ENCODE data around the gene KNDC1. TPM values are rescaled to one million over a fixed set of nuclear protein-coding genes. Genes with fewer than 3 reads are reported as not detected.
"Not testable (repeated sequence)": the region's sequence is repeated elsewhere in the genome, so short reads cannot be mapped to it uniquely, and the experiment has no call there.

KNDC1 gene
- total and polyA plus RNA-seq, 2 experiments from 2014 or later = 1.8 to 16.0 TPM

- Histone ChIP-seq H3K27me3 (ENCODE audit: insufficient read depth) (peaks cover 56% of the 10 kb centered on the region), H3K79me2 (replicated peaks; ENCODE audit: insufficient read depth) (no peaks in the 10 kb centered on the region), H3K27ac (ENCODE audit: low read depth) (peak overlapping the region; percentile 84; the same call in 1 of the 2 replicates), H2AFZ (no peak overlapping the region), H3K36me3 (ENCODE audit: insufficient read depth) (no peaks in the 10 kb centered on the region), H3K4me1 (ENCODE audit: insufficient read depth) (peaks cover 16% of the 10 kb centered on the region; the same call in 1 of the 2 replicates), H4K20me1 (replicated peaks; ENCODE audit: insufficient read depth) (no peaks in the 10 kb centered on the region), H3K9me2 (ENCODE audit: insufficient read depth) (0 out of 2 replicates have a peak, but pooled peaks cover 3% of the 10 kb centered on the region), H3F3A (replicated peaks; ENCODE audit: low read depth) (peaks cover 16% of the 10 kb centered on the region; the same call in 1 of the 2 replicates), H3K4me2 (peak overlapping the region; percentile 75), H3K4me3 (peak overlapping the region; percentile 59)
- peak; percentile 3 for ATAC-seq
- Mint-ChIP-seq H3K4me3 (peak overlapping the region; percentile 67), H3K27me3 (ENCODE audit: insufficient read depth, low read depth, poor library complexity) (peaks cover 71% of the 10 kb centered on the region), H3K36me3 (ENCODE audit: low read depth) (peaks cover 8% of the 10 kb centered on the region), H3K27ac (no peak overlapping the region), H3K4me1 (peaks cover 20% of the 10 kb centered on the region), H3K9me3 (peaks cover 9% of the 10 kb centered on the region; the same call in 2 of the 3 replicates)
- TF ChIP-seq EZH2 (IDR thresholded peaks at IDR 0.05; ENCODE audit: low read depth, unreplicated experiment) (peak; percentile 41), NANOG (IDR thresholded peaks at IDR 0.05; ENCODE audit: borderline replicate concordance) (no peak), ETS1 (IDR thresholded peaks at IDR 0.05) (no peak)
- DNase-seq (ENCODE audit: low spot score) = no peak
These were observed 71.4 kb downstream of the KNDC1 start for GRCh38 chr10:133231244-133231945.

- H3K27me3 ChIP-seq (ENCODE audit: insufficient read depth) = peaks cover 63% of the 10 kb centered on the region
- H4K20me1 ChIP-seq (replicated peaks; ENCODE audit: insufficient read depth) = no peaks in the 10 kb centered on the region
- H3K36me3 ChIP-seq (ENCODE audit: insufficient read depth) = no peaks in the 10 kb centered on the region
- peaks cover 16% of the 10 kb centered on the region; the same call in 1 of the 2 replicates for H3K4me1 ChIP-seq (ENCODE audit: insufficient read depth)
- H3K27ac ChIP-seq (ENCODE audit: low read depth) = peak overlapping the region; percentile 84; the same call in 1 of the 2 replicates
- Mint-ChIP-seq H3K27me3 (ENCODE audit: insufficient read depth, low read depth, poor library complexity) (peaks cover 69% of the 10 kb centered on the region), H3K36me3 (ENCODE audit: low read depth) (peaks cover 8% of the 10 kb centered on the region), H3K4me3 (peak overlapping the region; percentile 61), H3K27ac (no peak overlapping the region), H3K9me3 (peaks cover 9% of the 10 kb centered on the region; the same call in 2 of the 3 replicates), H3K4me1 (peaks cover 19% of the 10 kb centered on the region)
- ATAC-seq (peak; percentile 15), DNase-seq (ENCODE audit: low spot score) (peak; percentile 71)
- peak overlapping the region; percentile 59 for H3K4me3 ChIP-seq
- 0 out of 2 replicates have a peak, but pooled peaks cover 3% of the 10 kb centered on the region for H3K9me2 ChIP-seq (ENCODE audit: insufficient read depth)
- H3K79me2 ChIP-seq (replicated peaks; ENCODE audit: insufficient read depth) = no peaks in the 10 kb centered on the region
- H3F3A ChIP-seq (replicated peaks; ENCODE audit: low read depth) = peaks cover 16% of the 10 kb centered on the region; the same call in 1 of the 2 replicates
- peak overlapping the region; percentile 75 for H3K4me2 ChIP-seq
- no peak overlapping the region for H2AFZ ChIP-seq
- TF ChIP-seq NANOG (IDR thresholded peaks at IDR 0.05; ENCODE audit: borderline replicate concordance) (peak; percentile 75; the same call in 1 of the 2 replicates), JUNB (IDR thresholded peaks at IDR 0.05; ENCODE audit: unreplicated experiment) (no peak)
These were observed 72.0 kb downstream of the KNDC1 start for GRCh38 chr10:133231946-133232574.

GRCh38 chr10:133234796-133235195 is 74.8 kb downstream of the KNDC1 start:
- not testable (repeated sequence) for DNase-seq (ENCODE audit: low spot score); H3K9me3 Mint-ChIP-seq; H3K36me3 Mint-ChIP-seq (ENCODE audit: low read depth); ATAC-seq; H2AFZ ChIP-seq; H3K36me3 ChIP-seq (ENCODE audit: insufficient read depth); H3K9me2 ChIP-seq (ENCODE audit: insufficient read depth); H3K79me2 ChIP-seq (replicated peaks; ENCODE audit: insufficient read depth); H3K27ac Mint-ChIP-seq; H3K27ac ChIP-seq (ENCODE audit: low read depth); H4K20me1 ChIP-seq (replicated peaks; ENCODE audit: insufficient read depth); H3F3A ChIP-seq (replicated peaks; ENCODE audit: low read depth)
- Mint-ChIP-seq H3K4me1 (peaks cover 20% of the 10 kb centered on the region), H3K4me3 (peak overlapping the region; percentile 50), H3K27me3 (ENCODE audit: insufficient read depth, low read depth, poor library complexity) (peaks cover 69% of the 10 kb centered on the region)
- Histone ChIP-seq H3K4me3 (peak overlapping the region; percentile 66; the same call in 1 of the 2 replicates), H3K4me1 (ENCODE audit: insufficient read depth) (peaks cover 17% of the 10 kb centered on the region), H3K4me2 (peak overlapping the region; percentile 85), H3K27me3 (ENCODE audit: insufficient read depth) (peaks cover 68% of the 10 kb centered on the region)

Measured in GM23338 (cell line).